ENCODE results near the gene MERTK.
A peak's percentile ranks its signal among the peaks of the same experiment; 100 is the strongest.
"Not testable (repeated sequence)": the region's sequence is repeated elsewhere in the genome, so short reads cannot be mapped to it uniquely, and the experiment has no call there.

The MERTK gene

GRCh38 chr2:112008910-112009485, 110.6 kb downstream of the MERTK start:
- DNase-seq (ENCODE audit: low read depth) = no peak

DNA sequence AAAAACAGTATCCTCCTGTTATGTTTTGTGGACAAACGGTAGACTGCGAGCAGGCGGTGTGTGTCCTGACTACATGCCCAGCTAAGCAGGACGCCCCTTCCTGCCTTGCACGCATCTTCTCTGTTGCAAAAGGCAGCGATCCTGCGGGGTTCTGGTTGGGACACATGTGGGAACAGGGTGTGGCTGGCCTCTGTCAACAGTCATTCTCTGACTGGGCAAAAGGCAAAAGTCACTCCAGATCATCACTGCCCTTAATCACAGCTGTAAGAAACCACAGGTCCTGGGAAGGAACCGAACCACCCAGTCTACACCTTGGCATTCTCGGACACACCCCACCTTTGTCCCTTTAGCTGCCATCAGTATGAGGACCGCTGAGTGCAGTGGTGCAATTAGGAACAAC, 112.3 kb downstream of the MERTK start:
- no peak for DNase-seq (ENCODE audit: low read depth)

GRCh38 chr2:112012556-112012955, 114.1 kb downstream of the MERTK start:
- DNase-seq (ENCODE audit: low read depth) = no peak

DNA sequence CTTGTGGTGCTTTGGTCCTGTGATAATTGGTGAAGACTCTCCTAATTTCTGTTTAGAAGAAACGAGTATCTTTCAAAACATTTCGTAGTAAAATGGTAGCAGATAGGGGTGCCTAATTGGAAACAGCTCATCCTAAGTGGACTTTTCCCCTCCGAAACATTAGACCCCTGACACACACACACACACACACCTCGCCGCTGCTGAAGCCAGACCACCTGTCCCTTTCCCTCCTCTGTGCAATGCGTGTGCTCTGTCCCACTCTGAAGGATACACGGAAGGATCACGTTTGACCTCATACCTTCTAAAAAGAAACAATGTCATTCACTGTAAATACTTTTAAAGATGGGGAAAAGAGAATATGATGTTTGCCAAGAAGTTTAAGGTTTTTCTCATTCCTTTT, 120.4 kb downstream of the MERTK start:
- DNase-seq (ENCODE audit: low read depth) = no peak

DNA sequence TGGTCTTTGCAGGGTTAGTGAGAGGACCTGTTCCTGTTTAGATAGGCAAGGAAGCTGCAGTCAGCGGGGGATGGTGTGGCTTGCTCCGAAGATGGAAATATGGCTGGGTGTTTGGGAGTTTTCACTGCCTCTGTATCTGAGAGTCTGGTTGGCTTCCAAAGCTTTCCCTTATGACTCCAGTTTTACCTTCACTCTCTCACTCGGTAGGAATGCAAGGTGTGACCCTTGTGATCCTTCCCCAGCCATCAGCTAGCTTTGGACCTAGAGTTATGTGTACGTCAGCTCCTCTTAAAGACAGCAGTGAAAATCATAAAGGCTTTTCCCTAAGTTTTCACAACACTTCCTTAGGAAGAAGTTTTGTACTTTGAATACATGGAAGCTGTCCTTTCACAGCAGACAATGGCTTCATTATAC, 121.2 kb downstream of the MERTK start:
- DNase-seq (ENCODE audit: low read depth) = no peak

- no peak for DNase-seq (ENCODE audit: low read depth)
Measured at GRCh38 chr2:112020561-112020960, 122.2 kb downstream of the MERTK start.

DNA sequence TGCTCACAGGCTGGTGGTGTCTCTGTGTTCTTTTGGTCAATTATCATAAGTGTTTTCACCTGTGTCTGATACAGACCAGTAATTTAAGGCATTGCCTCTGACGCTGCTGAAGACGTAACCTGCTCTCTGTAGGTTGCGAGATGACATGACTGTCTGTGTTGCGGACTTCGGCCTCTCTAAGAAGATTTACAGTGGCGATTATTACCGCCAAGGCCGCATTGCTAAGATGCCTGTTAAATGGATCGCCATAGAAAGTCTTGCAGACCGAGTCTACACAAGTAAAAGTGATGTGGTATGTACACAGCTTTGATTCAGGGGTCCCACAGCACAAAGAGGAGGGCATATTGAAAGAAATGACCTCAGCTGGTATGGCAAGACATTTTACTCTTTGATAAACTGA, 122.9 kb downstream of the MERTK start:
- no peak for DNase-seq (ENCODE audit: low read depth)

GRCh38 chr2:112021781-112022231, 123.4 kb downstream of the MERTK start:
- DNase-seq (ENCODE audit: low read depth) = peak; percentile 63

- DNase-seq (ENCODE audit: low read depth) = no peak
Measured at GRCh38 chr2:112023707-112024106, 125.3 kb downstream of the MERTK start.

DNA sequence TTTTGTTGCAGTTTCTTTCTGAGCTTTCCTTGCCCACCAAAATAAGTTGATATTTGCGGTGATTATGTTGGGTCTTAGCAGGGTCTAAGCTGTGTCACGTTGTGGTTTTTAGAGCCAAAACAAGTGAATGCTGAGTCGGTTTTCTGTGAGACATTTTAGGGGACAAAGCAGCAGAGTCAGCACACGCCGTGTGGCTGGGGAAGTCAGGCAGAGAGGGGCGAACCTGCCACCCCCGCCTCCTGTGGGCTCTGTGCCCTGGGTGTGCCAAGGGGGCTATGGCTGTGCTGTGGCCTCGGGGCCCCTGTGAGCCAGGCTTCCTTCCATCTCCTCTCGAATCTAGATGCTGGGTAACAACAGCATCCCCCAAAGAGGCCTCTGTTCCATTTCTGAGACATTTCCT, 125.8 kb downstream of the MERTK start:
- no peak for DNase-seq (ENCODE audit: low read depth)

DNA sequence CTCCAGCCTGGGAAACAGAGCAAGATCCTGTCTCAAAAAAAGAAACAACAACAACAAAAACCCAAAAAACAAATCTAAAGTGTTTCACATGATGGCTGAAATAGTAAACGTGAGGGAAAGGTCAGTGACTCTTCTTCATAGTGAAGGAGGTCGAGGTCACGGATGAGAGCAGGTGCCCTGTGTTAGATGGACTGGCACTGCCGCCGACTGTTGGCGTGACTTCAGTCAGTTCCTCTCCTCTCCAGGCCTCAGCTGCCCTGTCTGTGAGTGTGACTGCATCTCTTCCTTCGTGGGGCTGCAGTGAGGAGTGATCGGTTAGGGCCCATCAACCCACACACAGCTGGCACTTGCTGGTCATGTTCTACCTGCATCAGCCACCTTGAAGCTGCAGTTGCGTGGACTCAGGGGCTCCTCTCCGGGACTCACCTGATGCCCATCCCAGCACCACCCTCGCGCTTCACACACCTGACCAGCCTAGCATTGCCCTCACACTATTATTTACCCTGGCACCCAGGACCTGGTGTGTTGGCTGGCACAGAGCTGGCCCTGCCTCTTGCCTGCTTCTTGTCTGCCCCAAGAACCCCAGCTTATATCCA, 126.6 kb downstream of the MERTK start:
- no peak for DNase-seq (ENCODE audit: low read depth)

- no peak for DNase-seq (ENCODE audit: low read depth)
Measured at GRCh38 chr2:112026509-112026908, 128.1 kb downstream of the MERTK start.

DNA sequence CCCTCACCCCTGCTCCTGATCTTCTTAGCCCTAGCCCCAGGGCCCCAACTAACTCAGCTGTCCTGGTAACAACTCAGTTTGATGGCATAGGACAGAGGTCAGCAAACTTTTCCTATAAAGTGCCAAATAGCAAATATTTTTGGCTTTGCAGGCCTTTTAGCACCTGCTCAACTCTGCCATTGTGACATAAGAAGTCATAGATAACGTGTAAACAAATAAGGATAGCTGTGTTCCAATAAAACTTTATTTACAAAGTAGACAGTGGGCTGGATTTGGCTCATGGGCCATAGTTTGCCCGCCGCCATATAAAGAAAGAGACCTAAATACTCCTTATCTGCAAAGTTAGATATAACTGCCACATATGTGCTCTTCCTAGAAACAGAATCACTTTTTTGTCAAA, 129.4 kb downstream of the MERTK start:
- no peak for DNase-seq (ENCODE audit: low read depth)

DNA sequence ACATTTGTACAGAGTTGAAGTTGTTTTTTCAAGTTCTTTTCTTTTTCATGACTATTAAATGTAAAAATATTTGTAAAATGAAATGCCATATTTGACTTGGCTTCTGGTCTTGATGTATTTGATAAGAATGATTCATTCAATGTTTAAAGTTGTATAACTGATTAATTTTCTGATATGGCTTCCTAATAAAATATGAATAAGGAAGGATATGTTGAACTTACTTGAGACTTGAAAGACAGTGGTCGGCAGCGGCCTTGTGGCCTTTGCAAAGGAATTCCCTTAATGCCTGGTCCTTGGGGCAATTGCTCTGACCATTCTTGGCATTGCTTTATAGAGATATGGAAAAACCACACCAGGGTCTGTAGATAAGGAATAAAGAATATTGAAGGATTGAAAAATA, 130.8 kb downstream of the MERTK start:
- peak; percentile 20 for DNase-seq (ENCODE audit: low read depth)

DNA sequence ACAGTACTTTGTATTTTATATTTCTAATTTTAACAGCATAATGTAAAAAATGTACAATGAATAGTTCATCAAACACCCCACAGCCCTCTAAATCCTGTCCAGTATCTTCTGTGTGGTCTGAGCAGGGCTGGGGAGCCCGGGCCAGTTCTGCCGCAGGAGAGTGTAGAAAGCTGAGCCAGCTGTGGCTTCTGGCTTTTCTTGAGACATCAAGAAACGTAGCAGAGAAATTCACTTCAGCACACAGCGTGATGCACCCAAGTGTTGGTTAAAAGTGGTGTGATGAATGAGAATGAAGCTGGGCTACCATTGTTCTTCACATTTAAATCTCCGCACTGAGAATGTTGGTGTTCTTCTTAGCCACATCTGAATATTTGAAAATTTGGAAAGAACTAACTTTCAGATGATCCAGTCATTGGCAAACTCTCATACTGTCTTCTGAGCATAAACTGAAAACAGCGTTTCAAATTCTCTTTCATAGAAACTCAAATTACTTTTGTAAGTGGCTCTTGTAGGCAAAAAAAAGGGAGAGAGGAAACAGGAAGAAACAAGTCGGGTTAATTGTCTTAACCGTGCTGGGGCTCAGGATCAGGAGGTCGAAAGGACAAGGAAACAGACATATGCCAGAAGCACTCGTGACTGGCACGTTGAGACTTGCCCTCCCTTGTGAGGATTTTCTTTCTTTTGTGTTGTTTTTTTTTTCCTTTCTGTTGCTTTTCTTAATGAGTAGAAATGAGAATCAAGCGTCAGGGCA, 133.2 kb downstream of the MERTK start:
- DNase-seq (ENCODE audit: low read depth) = peak; percentile 53

DNA sequence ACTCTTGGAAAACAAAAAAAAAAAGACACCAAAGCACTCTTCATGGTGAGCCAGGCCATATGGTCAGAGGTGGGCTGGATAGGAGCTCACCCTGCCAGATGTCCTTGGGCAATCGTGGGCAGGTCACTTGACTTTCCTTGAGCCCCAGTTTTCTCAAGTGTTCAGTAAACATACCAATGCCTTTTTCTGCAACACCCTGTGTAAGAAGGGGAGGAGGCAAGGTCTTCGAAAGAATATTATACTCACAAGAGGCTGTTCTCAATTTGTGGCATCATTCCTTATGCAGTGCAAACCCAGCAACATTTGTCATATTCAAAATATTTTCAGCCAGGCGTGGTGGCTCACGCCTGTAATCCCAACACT, 133.8 kb downstream of the MERTK start:
- peak; percentile 56 for DNase-seq (ENCODE audit: low read depth)

- peak; percentile 97 for DNase-seq (ENCODE audit: low read depth)
Measured at GRCh38 chr2:112032689-112033465, 134.5 kb downstream of the MERTK start.

GRCh38 chr2:112033600-112033999, 135.2 kb downstream of the MERTK start:
- DNase-seq (ENCODE audit: low read depth) = peak; percentile 90

DNA sequence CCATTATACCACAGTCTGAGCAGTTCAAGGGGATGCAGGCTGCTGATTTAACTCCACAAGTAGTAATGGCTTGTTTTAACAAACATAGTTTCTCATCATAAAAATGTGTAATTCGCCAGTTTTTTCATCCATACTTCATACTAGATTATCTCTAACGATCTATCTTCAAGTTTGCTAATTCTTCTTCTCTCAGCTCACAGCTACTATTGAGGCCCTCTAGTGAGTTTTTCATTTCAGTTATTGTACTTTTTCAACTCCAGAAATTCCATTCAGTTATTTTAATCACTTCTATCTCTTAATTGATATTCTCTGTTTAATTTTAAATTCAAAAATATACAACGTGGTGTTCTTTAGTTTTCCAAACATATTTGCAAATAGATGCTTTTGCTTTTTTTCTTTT, 136.5 kb downstream of the MERTK start:
- DNase-seq (ENCODE audit: low read depth) = no peak

- DNase-seq (ENCODE audit: low read depth) = no peak
Measured at GRCh38 chr2:112035786-112036185, 137.4 kb downstream of the MERTK start.

- not testable (repeated sequence) for DNase-seq (ENCODE audit: low read depth)
Measured at GRCh38 chr2:112039556-112039955, 141.1 kb downstream of the MERTK start.

- DNase-seq (ENCODE audit: low read depth) = not testable (repeated sequence)
Measured at GRCh38 chr2:112040066-112040465, 141.7 kb downstream of the MERTK start.

- not testable (repeated sequence) for DNase-seq (ENCODE audit: low read depth)
Measured at GRCh38 chr2:112041460-112041859, 143.1 kb downstream of the MERTK start.

Measured in amniotic epithelial cell (primary cell).